GM21529 (cell line): Measurements from ENCODE around the gene HK3.

Experiments used
- ATAC-seq: cut with Tn5 transposase; IDR thresholded peaks from one replicate; pipeline ENCODE4 v1.9.1; 2021; ENCODE audit not compliant: unreplicated experiment

The HK3 gene

DNA sequence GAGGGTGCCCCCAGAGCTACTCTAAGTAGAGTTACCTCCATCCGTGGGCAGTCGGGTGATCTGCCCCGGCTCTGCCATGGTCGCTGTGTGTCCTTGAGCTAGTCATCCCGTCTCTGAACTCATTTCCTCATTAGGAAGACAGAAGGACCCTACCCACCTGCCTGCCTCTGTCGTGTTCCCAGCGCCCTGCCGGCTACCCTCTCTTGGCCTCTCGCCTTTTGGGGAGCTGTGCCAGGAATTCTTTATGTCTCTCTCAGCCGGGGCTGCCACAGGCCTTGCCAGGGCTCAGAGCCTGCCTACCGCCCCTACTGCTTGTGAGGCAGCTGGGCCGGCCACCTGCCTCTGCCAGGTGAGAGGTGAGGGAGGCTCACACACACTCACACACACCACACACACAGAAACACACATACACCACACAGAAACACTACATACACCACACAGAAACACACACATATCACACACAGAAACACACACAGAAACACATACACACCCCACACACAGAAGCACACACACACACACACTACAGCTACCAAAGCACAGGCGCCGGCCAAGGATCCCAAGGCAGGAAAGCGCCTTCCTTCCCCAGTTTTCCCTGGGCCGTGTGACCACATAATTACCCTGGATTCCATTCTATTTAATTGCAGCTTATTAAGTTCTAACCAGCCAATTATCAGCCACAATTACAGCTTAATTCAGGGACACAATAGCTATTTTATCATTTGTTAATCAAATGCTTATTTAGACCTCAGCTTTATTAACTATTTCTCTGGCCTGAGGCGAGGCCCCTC lies 47.1 kb downstream of the HK3 start:
- ATAC-seq, result no peak

DNA sequence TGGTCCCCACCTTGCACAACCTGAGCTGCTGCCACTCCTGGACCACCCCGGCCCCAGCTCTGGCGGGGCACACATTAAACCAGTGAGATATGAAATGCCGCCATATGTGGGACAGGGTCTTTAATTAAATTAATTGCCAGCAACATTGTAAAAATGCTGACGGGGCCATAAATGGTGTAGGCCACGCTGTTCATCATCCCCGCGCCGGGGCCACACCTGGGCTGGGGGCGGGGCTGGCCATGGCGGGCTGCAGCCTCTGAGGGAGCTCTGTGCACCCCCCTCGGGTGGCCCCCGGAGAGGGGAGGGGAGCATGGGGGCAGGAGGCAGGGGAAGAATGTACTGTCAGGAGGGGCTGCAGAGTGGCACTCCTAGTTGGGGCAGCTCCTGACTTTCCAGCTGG lies 47.8 kb downstream of the HK3 start:
- ATAC-seq, result no peak

DNA sequence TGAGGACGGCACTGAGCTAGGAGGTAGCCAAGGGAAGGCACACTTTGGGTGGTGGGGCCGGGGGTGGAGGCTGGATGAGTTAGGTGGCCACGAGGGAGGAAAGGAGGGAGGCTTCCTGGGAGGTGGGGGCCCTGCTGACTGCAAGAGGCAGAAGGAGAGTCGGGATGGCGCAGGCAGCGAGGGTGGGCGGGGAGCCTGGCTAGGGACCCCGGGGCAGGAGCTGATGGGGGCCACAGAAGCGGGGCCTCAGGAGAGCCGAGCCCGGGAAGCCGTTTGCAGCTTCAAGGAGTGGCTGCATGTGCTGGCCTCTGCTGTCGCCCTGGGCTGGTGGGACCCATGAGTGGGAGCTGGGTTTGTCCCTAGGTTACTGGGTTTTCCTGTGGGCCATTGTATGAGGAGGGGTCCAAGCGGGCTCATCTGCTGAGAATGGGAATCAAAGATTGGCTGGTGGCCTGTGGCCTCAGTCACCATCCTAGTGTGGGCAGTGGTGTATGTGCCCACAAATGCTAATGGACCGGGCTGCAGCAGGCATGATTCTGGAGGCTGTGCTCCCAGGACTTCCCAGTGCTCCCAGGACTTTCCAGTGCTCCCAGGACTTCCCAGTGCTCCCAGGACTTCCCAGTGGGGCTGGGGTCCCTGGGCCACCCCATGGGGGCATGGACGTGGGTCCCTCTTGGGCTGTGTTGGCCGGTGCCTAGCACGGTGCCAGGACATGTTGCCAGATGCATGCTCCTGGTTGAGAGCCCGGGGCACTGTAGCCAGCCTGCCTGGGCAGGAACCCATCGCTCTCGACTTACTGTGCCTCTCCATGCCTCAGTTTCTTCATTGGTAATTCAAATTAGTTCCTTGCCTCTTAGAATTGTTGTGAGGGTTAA lies 48.5 kb downstream of the HK3 start:
- ATAC-seq, result no peak

DNA sequence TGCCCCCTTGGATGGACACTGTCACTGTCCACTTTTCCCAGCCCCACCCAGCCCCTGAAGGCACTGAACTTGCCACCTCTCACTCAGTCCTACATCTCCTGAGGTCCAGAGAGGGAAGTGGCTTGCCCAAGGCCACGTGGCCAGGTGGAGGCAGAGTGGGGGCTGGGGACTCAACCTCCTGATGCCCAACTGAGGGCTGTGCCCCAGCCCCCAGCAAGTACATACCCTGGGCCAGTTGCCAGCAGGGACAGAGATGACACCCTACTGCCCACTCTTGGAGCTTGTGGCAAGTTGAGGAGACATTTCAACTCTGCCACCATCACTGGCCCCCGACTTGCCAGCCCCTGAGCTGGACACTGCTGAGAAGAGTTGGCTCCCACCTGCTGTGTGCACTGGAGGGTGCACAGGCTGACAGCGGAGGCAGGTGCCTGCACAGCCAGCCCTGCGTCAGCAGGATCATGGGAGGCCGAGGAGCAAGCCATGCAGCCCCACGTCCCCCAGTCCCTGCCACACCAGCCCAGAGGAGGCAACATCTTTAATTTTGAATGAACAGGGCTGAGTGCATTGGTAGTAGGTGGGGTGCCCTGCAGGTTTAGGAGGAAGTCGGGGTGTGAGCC lies 49.4 kb downstream of the HK3 start:
- no peak for ATAC-seq

DNA sequence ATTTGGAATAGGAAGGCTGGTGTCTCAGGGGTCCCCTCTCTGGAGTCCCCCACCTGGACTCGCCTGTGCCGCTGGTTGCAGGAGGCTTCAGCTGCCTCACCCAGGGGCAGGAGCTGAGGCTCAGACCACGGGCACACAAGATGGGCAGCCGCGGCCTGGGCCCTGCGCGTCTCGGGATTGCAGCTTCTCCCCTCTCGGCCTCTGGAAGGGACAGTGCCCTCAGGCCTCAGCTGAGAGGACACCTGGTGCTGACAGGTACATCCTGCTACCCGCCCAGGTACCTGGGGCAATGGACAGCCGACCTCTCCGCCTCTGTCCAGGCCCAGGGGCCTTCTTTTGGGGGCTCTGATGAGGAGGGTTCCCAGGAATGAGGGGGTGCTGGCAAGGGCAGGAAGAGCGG lies 50.5 kb downstream of the HK3 start:
- ATAC-seq, result no peak

DNA sequence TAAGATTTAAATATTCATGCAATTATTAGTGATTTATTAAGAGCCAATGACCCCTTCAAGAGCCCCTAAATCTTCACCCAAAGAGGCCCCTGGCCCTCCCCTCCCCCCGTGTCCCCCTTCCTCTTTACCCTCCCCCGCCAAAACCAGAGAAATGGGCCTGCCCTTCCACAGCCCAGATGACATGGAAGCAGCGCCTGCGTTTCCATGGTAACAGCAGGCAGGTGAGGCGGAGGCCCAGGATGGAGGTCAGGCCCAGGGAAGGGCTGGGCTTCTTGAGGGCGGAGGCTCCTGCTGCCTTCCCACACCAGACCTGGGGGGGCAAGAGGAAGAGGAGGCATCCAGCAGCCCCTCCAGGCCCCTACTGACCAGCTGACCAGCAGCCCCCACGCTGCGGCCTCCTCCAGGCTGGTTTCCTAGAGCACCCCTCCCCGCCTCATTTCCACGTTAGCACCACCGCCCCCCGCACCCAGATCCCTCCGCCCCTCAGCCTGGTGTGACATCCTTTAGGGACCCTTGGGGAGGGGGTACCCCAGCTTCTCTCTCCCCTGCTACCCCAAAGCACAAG lies 51.3 kb downstream of the HK3 start:
- no peak for ATAC-seq

DNA sequence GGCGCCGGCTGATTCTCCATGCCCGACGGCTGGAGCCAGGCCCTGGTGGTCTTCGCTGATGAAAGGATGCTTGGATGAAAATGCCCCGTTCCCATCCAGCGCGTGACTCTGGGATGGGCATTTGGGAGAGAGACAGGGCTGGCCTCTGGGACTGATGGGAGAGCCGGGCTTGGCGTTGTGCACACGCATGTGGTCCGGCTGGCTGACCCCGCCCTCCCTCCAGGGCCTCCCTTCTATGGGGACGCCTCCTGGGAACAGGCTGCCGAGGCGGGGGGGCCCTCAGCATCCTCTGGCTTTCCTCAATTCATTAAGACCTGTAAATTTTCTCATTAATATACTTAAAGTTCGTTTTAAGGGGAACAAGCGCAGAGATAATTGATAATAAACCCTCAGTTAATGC lies 52.0 kb downstream of the HK3 start:
- ATAC-seq, result no peak

DNA sequence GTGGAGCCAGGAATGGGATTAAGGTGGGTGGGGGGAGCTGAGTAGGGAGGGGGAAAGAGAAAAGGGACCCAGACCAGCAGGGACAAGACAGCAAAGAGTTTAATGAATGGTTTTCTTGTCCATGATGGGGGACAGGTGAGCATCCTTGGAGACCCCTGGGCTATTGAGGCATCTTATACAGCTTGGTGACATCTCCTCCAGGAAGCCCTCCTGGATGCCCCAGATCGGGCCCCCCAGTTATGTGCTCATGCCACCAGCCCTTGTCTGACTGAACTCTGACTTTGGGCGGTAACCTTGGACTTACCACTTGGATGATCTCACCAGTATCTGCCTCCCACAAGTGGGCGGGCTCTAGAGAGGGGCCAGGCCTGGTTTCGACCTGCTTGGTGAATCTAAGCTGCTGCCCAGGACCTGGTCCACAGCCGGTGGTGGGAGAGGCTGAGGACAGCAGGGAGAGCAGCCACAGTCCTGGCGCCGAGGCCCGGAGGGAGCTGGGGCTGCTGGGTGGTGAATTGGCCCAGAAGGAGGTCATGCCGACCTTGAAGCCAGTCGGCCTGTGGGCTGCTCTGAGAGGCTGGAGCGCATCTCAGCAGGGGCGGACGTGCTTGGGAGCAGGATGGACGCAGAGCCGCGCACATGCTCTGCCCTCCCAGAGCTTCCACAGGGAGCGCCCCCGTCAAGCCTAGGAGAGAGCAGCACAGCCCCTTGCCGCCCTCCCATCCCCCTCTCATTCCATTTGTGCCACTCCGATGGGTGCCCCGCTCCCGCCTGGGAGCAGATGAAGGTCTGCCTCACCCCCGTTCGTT lies 52.6 kb downstream of the HK3 start:
- no peak for ATAC-seq

DNA sequence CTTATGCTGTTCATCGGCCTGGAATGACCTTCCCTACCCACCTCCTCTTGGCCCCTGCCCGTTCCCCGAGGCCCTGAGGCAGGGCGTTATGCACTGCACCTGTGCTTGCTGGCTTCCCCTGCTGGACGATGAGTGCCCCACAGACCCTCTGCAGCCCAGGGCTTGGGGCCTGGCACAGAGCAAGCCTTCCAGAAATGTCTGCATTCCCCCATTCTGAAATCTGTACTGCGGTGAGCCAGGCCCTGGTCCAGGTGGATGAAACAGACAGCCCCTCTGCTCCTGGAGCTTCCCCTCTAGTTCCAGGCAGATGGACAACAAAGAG lies 53.8 kb downstream of the HK3 start:
- ATAC-seq, result no peak

DNA sequence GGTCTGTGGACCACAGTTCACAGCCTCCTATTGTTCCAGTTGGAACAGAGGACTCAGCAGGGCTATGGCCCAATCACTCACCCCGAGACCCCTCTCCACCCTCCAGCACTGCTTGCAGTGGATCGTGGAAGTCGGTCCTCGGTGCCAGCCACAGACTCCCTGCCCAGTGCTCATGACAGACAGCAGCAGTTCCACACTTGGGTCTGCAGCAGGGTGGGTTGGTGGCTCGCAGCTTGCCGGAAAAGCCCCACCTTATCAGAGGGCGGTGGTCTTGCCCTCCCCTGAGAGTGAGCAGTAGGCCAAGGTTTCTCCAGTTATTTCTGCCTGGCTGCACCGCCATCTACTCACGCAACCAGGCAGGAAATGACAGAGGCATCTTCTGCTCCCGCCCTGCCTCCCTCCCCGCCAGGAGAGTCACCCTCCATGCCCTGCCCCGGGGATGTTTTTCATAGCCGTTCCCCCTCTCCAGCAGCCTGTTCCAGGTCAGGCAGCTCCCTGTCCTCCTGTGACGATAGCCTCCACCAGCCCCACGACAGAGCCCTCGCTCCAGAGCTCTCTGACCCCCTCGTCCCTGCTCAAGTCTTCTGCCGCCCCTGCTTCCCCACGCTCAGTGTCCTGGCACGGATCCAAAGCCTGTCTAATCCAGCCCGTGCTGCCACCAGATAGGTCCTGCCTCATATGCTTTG lies 54.3 kb downstream of the HK3 start:
- no peak for ATAC-seq

DNA sequence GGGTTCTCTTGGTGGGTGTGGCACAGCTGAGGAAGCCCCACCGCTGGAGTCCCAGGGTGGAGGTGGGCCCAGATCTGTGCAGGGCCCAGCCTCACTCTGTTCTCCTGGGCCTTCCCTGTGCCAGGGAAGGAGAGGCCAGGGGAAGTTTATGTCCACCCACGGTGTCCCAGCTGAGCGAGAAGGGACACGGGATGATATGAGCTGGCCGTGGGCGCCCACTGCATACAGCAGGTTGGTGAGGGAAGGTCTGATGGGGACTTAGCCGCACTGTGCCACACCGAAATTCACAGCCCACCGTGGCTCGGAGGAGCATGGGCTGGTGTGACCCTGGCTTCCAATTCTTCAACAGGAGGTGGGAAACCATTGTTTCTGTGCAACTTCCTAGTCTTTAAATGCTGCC lies 54.9 kb downstream of the HK3 start:
- no peak for ATAC-seq

DNA sequence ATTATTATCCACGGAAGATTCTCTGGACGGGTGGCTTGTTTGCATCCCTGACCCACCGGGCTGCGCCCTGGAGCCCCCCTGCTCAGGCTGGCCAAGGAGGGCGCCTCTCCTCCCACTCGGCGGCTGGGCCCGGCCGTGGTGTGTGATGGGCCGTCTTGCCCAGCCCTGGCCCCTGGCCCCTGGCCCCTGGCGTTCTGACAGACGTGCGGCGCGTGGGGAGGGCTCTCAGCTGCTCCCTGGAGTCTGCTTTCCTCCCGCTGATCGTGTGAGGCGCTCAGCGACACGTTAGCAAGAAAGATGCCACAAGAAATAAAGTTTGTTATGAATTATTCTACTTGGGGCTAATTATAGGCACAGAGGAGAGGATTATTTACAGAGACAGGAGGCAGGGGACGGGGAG lies 55.5 kb downstream of the HK3 start:
- ATAC-seq, result no peak

DNA sequence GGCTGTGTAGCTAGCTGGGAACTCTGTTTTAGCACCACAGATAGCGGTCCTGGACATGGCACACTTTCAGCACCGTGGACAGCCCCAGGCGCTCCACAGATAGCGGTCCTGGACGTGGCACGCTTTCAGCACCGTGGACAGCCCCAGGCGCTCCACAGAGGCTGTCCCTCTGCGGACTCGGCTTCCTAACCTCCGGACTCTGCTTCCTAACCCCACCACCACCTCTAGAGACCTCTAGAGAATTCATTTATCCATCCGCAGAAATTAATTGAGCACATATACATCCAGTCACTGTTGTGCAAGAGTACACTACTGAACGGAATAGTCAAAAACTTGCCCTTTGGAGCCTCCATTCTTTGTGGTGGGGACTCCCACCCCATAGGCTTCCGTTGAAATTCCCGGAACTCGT lies 61.4 kb downstream of the HK3 start:
- ATAC-seq, result no peak

DNA sequence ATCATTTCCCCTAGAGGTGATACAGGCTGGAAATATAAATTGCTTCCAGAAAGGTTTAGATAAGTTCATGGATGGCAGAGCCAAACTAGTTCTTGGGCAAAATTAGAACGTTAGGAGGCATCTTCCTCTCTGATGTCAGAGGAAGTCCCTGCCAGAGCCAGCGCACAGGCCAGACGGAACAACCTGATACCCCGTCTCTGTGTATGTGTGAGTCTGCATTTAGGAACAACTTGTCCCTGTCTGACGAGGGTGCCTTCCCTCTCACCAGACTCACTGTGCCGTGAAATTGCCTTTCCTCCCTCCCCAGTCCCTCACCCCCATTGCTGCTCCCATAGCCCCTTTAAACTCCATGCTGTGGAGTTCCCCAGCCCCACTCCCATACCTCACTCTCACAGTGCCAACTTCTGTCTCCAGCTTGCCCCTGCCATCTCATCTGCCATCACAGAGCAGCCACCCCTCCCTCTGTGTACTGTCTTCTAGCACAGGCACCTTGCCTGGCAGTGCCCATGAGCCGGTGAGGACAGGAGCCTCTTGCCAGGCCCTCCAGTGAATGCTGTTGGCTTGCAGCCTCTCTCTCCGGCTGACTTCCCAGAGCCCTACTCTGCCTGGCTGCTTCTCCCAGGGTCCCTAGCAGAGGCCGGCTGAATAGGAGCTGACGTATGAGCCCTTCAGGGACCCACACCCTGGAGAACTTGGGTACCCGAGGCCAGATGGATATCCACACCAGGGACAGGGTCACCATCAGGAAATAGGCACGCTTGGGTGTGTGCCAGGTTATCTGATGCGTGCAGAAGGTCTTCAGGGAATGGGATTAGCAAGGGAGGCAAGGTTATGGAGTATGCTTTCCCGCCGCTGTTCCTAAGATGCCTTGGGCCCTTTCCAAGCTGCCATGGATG lies 62.1 kb downstream of the HK3 start:
- ATAC-seq, result no peak

DNA sequence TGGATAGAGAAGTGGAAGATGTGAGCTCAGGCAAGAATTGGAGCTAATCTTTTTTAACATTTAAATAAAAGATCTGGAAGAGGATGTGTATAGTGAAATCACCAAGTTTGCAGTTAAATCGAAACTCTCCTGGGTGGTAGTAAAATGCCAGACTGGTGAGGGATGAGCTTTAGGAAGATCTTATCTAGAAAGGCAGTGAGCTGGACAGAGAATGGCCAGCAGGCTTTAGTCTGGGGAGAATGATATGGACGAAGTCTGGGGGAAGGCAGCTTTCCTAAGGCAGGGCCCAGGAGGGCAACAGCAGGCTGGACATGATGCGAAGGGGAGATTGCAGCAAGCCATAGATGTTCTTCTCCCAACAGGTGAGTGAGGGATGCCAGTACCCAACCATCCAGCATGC lies 63.2 kb downstream of the HK3 start:
- ATAC-seq, result no peak

DNA sequence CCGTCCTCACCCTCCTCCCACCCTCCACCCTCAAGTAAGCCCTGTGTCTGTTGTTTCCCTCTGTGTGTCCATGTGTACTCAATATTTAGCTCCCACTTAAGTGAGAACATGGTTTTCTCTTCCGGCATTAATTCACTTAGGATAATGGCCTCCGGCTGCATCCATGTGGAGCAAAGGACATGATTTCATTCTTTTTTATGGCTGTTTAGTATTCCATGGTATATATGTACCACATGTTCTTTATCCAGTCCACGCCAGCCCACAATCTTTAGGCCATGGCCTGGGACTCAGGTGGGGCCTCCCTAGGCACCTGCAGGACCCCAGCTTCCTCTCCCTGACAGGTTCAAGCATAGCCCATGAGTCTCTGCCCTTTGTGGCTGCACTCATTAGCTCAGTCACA lies 65.9 kb downstream of the HK3 start:
- no peak for ATAC-seq

DNA sequence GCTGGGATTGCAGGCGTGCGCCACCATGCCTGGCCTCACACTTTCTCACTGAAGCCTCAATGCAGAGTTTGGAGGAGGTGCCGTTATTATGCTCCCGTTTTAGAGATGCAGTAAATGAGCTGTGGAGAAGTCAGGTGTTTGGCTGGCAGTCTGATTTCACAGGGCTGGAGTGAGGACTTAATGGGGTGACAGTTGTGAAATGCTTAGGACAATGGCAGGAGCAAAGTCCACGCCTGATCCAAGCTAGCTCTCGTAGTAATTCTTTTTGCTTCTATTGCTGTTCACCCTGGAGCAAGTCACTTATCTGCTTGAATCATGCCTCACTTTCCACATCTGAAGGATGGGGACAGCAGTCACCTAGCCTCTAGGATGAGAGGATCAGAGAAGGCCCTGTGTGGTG lies 67.0 kb downstream of the HK3 start:
- no peak for ATAC-seq

DNA sequence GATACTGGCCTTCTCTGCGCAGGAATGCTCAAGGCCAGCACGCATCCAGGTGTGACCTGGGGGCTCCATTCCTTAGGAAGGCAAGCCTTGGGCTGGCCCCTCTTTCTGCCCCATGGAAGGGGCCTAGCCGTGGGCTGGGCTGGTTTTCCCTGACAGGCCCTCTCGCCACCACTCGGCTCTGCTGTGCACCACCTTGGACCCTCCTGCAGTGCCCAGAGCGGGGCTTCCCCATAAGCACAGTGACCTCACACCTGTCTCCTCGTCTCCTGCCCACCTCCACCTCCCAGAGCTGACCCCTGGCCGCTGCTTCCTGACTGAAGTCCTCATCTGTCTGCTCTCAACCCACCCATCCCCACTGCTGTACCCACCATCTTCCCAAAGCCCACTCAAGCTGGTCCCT lies 67.7 kb downstream of the HK3 start:
- ATAC-seq, result no peak

DNA sequence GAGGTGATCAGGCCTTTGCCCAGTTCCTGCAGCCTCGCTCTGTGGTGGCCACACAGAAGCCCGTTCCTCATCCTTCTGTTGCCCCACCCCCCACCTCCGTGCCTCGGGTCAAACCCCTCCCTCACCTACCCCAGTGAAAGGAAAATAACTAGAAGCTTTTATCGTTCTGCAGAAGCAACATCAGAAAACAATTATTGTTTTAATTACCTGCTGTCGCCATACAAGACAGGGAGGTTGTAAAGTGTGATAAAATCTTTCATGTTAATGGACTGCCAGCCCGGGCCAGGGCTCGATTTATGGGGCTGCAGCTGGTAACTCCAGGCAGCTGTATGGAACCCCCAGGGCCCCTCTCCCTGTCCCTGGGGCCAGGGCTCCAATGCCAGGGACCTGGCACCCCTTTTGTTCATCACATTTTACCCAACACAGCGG lies 68.1 kb downstream of the HK3 start:
- ATAC-seq, result no peak
